Measurements from ENCODE around the gene IL17RB. TPM values are rescaled to one million over a fixed set of nuclear protein-coding genes. Genes with fewer than 3 reads are reported as not detected.

The IL17RB gene
- total RNA-seq, 2 donors from 2014 or later, result 2.3 TPM; not detected in 1

- peaks cover 0 to 20% of the 10 kb centered on the region in 2 donors for H3K4me1 ChIP-seq (ENCODE audit: control insufficient read depth in 1 of 2, low read depth in 2 of 2)
- ATAC-seq (ENCODE audit: insufficient number of reproducible peaks, low FRiP score, low read depth) (no peak), DNase-seq (ENCODE audit: low spot score) (no peak)
- no peaks in the 10 kb centered on the region for H3K36me3 ChIP-seq
- no peaks in the 10 kb centered on the region for H3K27me3 ChIP-seq (replicated peaks; ENCODE audit: insufficient read depth)
- TF ChIP-seq CTCF (IDR thresholded peaks at IDR 0.05), result no peak
- no peak overlapping the region for H3K27ac ChIP-seq
- no peaks in the 10 kb centered on the region for H3K9me3 ChIP-seq
- no peak overlapping the region for H3K4me3 ChIP-seq
Measured at GRCh38 chr3:53801319-53801718, 45.0 kb upstream of the IL17RB start.

GRCh38 chr3:53802256-53802880 is 44.0 kb upstream of the IL17RB start:
- Histone ChIP-seq H3K9me3 (no peaks in the 10 kb centered on the region), H3K4me1 (ENCODE audit: control insufficient read depth in 1 of 2, low read depth in 2 of 2) (peaks cover 0 to 26% of the 10 kb centered on the region in 2 donors), H3K36me3 (no peaks in the 10 kb centered on the region), H3K27ac (no peak overlapping the region), H3K27me3 (replicated peaks; ENCODE audit: insufficient read depth) (no peaks in the 10 kb centered on the region), H3K4me3 (no peak overlapping the region)
- DNase-seq (ENCODE audit: low spot score) (no peak), ATAC-seq (ENCODE audit: insufficient number of reproducible peaks, low FRiP score, low read depth) (no peak)
- TF ChIP-seq CTCF (IDR thresholded peaks at IDR 0.05), result no peak

GRCh38 chr3:53803124-53803815 is 43.1 kb upstream of the IL17RB start:
- no peaks in the 10 kb centered on the region for H3K9me3 ChIP-seq
- no peak for TF ChIP-seq CTCF (IDR thresholded peaks at IDR 0.05)
- H3K27ac ChIP-seq, result no peak overlapping the region
- no peak for DNase-seq (ENCODE audit: low spot score)
- H3K36me3 ChIP-seq, result no peaks in the 10 kb centered on the region
- peaks cover 0 to 26% of the 10 kb centered on the region in 2 donors for H3K4me1 ChIP-seq (ENCODE audit: control insufficient read depth in 1 of 2, low read depth in 2 of 2)
- no peak overlapping the region for H3K4me3 ChIP-seq
- ATAC-seq (ENCODE audit: insufficient number of reproducible peaks, low FRiP score, low read depth), result no peak
- no peaks in the 10 kb centered on the region for H3K27me3 ChIP-seq (replicated peaks; ENCODE audit: insufficient read depth)

GRCh38 chr3:53803816-53804695 is 42.3 kb upstream of the IL17RB start:
- Histone ChIP-seq H3K27me3 (replicated peaks; ENCODE audit: insufficient read depth) (no peaks in the 10 kb centered on the region), H3K9me3 (no peaks in the 10 kb centered on the region), H3K36me3 (no peaks in the 10 kb centered on the region), H3K27ac (no peak overlapping the region), H3K4me1 (ENCODE audit: control insufficient read depth in 1 of 2, low read depth in 2 of 2) (peaks cover 0 to 26% of the 10 kb centered on the region in 2 donors), H3K4me3 (no peak overlapping the region)
- DNase-seq (ENCODE audit: low spot score) (no peak), ATAC-seq (ENCODE audit: insufficient number of reproducible peaks, low FRiP score, low read depth) (no peak)
- no peak for TF ChIP-seq CTCF (IDR thresholded peaks at IDR 0.05)

All from thoracic aorta (tissue), 2 donors.